Prostate gland (tissue), 2 donors: ENCODE data around the gene DMD.

ENCODE experiments used
- POLR2A ChIP-seq: fragments of 450-650 bp; IDR thresholded peaks from one replicate; pipeline ENCODE4 v1.6.1; 2016; ENCODE audit warnings: antibody characterized with exemption, mild to moderate bottlenecking
- POLR2AphosphoS5 ChIP-seq: sonication (generic); formaldehyde crosslinking; IDR thresholded peaks from one replicate; pipeline ENCODE4 v1.6.1; 2017; ENCODE audit warnings: antibody characterized with exemption
- TF ChIP-seq, protein P1 (sequence below), 4 experiments: fragments of 200-600 bp in 2 of 4; fragments of 450-650 bp in 2 of 4; sonication (generic) in 2 of 4; IDR thresholded peaks; 1 replicate in 3 of 4; 2 replicates in 1 of 4; pipeline ENCODE4 v1.5.1; 2016 to 2019; ENCODE audit warnings: antibody characterized with exemption in 4 of 4, mild to moderate bottlenecking in 2 of 4, moderate library complexity in 2 of 4

DNA sequence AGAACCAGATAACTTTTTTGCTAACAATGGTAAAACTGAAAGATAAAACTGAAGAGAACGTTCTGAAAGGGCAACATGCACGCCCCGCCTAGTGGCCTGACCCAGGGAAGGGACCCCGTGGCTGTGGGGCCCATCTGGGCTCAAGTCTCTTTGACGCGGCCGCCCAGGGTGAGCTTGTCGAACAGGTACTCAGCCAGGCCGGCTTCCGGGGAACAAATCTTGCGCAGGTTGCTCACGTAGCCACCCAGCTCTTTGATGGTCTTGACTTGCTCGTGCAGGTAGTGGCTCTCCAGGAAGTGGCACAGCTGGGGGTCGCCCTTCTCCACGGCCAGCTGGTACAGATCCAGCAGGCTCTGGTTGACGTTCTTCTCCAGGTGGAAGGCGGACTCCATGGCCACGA lies 2140.1 kb downstream of the DMD start:
- TF ChIP-seq, protein P1, sequence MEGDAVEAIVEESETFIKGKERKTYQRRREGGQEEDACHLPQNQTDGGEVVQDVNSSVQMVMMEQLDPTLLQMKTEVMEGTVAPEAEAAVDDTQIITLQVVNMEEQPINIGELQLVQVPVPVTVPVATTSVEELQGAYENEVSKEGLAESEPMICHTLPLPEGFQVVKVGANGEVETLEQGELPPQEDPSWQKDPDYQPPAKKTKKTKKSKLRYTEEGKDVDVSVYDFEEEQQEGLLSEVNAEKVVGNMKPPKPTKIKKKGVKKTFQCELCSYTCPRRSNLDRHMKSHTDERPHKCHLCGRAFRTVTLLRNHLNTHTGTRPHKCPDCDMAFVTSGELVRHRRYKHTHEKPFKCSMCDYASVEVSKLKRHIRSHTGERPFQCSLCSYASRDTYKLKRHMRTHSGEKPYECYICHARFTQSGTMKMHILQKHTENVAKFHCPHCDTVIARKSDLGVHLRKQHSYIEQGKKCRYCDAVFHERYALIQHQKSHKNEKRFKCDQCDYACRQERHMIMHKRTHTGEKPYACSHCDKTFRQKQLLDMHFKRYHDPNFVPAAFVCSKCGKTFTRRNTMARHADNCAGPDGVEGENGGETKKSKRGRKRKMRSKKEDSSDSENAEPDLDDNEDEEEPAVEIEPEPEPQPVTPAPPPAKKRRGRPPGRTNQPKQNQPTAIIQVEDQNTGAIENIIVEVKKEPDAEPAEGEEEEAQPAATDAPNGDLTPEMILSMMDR (IDR thresholded peaks at IDR 0.05): no peak
- TF ChIP-seq POLR2A (no peak), POLR2AphosphoS5 (no peak)
